Fibroblast of skin of abdomen (primary cell): ENCODE measurements around the gene MYRF.

Experiments used
- DNase-seq: peaks from one replicate; pipeline ENCODE4 v3.0.0-alpha.2; 2013

The MYRF gene

GRCh38 chr11:61795876-61796526 lies 43.6 kb downstream of the MYRF start:
- DNase-seq = no peak

- DNase-seq = peak; percentile 74
Measured at GRCh38 chr11:61797263-61797944, 45.0 kb downstream of the MYRF start.

- no peak for DNase-seq
Measured at GRCh38 chr11:61799665-61800284, 47.3 kb downstream of the MYRF start.

GRCh38 chr11:61800331-61801281 lies 48.2 kb downstream of the MYRF start:
- DNase-seq = no peak

- DNase-seq = no peak
Measured at GRCh38 chr11:61802605-61803004, 50.2 kb downstream of the MYRF start.

- DNase-seq = peak; percentile 10
Measured at GRCh38 chr11:61803889-61804647, 51.6 kb downstream of the MYRF start.

GRCh38 chr11:61805146-61805545 lies 52.7 kb downstream of the MYRF start:
- no peak for DNase-seq

- DNase-seq = no peak
Measured at GRCh38 chr11:61806785-61807184, 54.3 kb downstream of the MYRF start.

- no peak for DNase-seq
Measured at GRCh38 chr11:61810671-61811175, 58.3 kb downstream of the MYRF start.

GRCh38 chr11:61811831-61812230 lies 59.4 kb downstream of the MYRF start:
- DNase-seq = no peak

- DNase-seq = no peak
Measured at GRCh38 chr11:61812736-61813411, 60.4 kb downstream of the MYRF start.

- DNase-seq = peak; percentile 26
Measured at GRCh38 chr11:61814247-61814957, 62.0 kb downstream of the MYRF start.

GRCh38 chr11:61814958-61815789 lies 62.7 kb downstream of the MYRF start:
- DNase-seq = peak; percentile 91

- DNase-seq = peak; percentile 59
Measured at GRCh38 chr11:61815790-61816735, 63.6 kb downstream of the MYRF start.

GRCh38 chr11:61816736-61817455 lies 64.5 kb downstream of the MYRF start, which contains the start of gene FADS1:
FADS1 (minus strand) TSS chr11:61817003; CDS start chr11:61816929, 74 bp downstream.
- DNase-seq = peak; percentile 94

GRCh38 chr11:61817471-61818202 lies 65.2 kb downstream of the MYRF start:
- DNase-seq = no peak

GRCh38 chr11:61820174-61820573 lies 67.7 kb downstream of the MYRF start:
- peak; percentile 25 for DNase-seq
